ENCODE data around the gene CACNA2D1.
"Not testable (repeated sequence)": the region's sequence is repeated elsewhere in the genome, so short reads cannot be mapped to it uniquely, and the experiment has no call there.

DNA sequence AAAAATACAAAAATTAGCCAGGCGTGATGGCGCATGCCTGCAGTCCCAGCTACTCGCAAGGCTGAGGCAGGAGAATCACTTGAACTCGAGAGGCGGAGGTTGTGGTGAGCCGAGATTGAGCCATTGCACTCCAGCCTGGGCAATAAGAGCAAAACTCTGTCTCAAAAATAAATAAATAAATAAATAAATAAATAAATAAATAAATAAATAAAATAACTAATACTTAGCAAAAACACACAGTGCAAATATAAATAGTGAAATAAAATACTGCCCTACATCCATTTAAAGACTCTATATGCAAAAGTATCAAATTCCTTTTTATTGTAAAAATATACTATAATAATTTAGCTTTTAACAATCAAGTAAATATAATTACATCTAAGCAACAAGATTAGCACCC is 57.0 kb downstream of the CACNA2D1 start:
- TF ChIP-seq, protein P1, sequence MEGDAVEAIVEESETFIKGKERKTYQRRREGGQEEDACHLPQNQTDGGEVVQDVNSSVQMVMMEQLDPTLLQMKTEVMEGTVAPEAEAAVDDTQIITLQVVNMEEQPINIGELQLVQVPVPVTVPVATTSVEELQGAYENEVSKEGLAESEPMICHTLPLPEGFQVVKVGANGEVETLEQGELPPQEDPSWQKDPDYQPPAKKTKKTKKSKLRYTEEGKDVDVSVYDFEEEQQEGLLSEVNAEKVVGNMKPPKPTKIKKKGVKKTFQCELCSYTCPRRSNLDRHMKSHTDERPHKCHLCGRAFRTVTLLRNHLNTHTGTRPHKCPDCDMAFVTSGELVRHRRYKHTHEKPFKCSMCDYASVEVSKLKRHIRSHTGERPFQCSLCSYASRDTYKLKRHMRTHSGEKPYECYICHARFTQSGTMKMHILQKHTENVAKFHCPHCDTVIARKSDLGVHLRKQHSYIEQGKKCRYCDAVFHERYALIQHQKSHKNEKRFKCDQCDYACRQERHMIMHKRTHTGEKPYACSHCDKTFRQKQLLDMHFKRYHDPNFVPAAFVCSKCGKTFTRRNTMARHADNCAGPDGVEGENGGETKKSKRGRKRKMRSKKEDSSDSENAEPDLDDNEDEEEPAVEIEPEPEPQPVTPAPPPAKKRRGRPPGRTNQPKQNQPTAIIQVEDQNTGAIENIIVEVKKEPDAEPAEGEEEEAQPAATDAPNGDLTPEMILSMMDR (IDR thresholded peaks at IDR 0.05): not testable (repeated sequence)
- TF ChIP-seq POLR2A (IDR thresholded peaks at IDR 0.05): not testable (repeated sequence)
